Thoracic aorta (tissue), 2 donors: ENCODE results near the gene AXIN2. TPM values are rescaled to one million over a fixed set of nuclear protein-coding genes. Genes with fewer than 3 reads are reported as not detected.

Experiments
- ATAC-seq: fragments of 150-250 bp; one replicate; pipeline ENCODE4 v1.8.0; 2017; ENCODE audit warnings: low read depth; ENCODE audit not compliant: insufficient number of reproducible peaks, low FRiP score
- DNase-seq: peaks from one replicate; pipeline ENCODE4 v3.0.0-alpha.2; 2020; ENCODE audit warnings: low spot score
- H3K27ac ChIP-seq, 2 donors: fragments of 200-600 bp; sonication (generic); 1 replicate in 1 of 2; 2 replicates in 1 of 2; pipeline ENCODE4 v1.5.1; 2016; ENCODE audit warnings: mild to moderate bottlenecking in 2 of 2, moderate library complexity in 2 of 2
- H3K27me3 ChIP-seq: fragments of 200-600 bp; sonication (generic); replicated peaks from 2 replicates; pipeline ENCODE4 v1.6.0; 2016; ENCODE audit warnings: mild to moderate bottlenecking; ENCODE audit not compliant: insufficient read depth
- H3K36me3 ChIP-seq: fragments of 200-600 bp; sonication (generic); one replicate; pipeline ENCODE4 v1.5.1; 2016
- H3K4me1 ChIP-seq, 2 donors: fragments of 200-600 bp; sonication (generic); 1 replicate in 1 of 2; 2 replicates in 1 of 2; pipeline versions ENCODE4 v1.5.1 to v1.6.0; 2016; ENCODE audit warnings: low read depth in 2 of 2, mild to moderate bottlenecking in 1 of 2; ENCODE audit not compliant: control insufficient read depth in 1 of 2
- H3K4me3 ChIP-seq: fragments of 200-600 bp; sonication (generic); 2 replicates; pipeline ENCODE4 v1.5.1; 2016; ENCODE audit warnings: mild to moderate bottlenecking
- H3K9me3 ChIP-seq: fragments of 200-600 bp; sonication (generic); 2 replicates; pipeline ENCODE4 v1.5.1; 2016
- total RNA-seq, 2 donors: library from RNA; depleted of rRNA; stranded (reverse); fragments of >200 nt; gene quantifications; one replicate each; pipeline versions ENCODE4 v1.1.0 to v1.2.3, GENCODE V29; 2016
- TF ChIP-seq, protein P1 (sequence below): fragments of 200-600 bp; sonication (generic); IDR thresholded peaks from one replicate; pipeline ENCODE4 v1.5.1; 2019; ENCODE audit warnings: antibody characterized with exemption

AXIN2 gene
- total RNA-seq, 2 donors from 2014 or later: 24.9 to 27.4 TPM

DNA sequence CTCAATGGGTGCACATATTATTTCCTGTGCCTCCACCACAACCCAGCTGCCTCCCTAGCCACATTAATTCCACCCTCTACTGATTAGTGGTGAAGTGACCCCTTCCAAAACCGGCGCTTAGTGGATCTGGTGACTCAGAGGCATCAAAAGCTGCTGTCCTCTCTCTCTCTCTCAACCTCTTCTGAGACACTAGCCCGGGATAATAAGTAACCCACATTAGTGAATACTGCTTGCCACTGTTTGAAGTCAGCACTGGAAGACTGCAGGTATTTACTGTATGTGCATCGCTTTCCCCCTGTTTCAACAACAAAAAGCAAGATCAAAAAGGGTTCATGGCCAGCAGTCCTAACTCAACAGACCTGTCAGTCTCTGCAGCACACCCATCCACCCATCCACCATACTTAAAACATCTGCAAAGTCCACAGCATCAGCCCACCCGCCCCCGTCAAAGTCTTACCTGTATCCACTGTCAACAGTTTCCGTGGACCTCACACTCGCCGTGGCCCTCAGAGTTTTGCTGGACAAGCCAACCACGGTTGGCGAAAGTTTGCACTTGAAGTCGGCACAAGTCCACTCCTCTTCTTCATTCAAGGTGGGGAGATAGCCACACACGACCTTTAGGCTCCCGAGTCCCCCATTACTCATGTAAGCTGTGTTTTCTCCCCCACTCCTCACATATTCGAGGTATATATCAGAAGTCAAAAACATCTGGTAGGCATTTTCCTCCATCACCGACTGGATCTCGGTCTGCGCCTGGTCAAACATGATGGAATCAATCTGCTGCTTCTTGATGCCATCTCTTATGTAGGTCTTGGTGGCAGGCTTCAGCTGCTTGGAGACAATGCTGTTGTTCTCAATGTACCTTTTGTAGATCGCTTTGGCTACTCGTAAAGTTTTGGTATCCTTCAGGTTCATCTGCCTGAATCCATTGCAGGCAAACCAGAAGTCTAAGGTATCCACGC, 3.8 kb downstream of the AXIN2 start:
- H3K27ac ChIP-seq: peak overlapping the region in 1 of 2 donors; percentile 60
- no peaks in the 10 kb centered on the region for H3K9me3 ChIP-seq
- H3K36me3 ChIP-seq: no peaks in the 10 kb centered on the region
- no peak overlapping the region for H3K4me3 ChIP-seq
- H3K4me1 ChIP-seq: peaks cover 28 to 32% of the 10 kb centered on the region in 2 donors
- no peak for DNase-seq
- H3K27me3 ChIP-seq: no peaks in the 10 kb centered on the region
- TF ChIP-seq, protein P1, sequence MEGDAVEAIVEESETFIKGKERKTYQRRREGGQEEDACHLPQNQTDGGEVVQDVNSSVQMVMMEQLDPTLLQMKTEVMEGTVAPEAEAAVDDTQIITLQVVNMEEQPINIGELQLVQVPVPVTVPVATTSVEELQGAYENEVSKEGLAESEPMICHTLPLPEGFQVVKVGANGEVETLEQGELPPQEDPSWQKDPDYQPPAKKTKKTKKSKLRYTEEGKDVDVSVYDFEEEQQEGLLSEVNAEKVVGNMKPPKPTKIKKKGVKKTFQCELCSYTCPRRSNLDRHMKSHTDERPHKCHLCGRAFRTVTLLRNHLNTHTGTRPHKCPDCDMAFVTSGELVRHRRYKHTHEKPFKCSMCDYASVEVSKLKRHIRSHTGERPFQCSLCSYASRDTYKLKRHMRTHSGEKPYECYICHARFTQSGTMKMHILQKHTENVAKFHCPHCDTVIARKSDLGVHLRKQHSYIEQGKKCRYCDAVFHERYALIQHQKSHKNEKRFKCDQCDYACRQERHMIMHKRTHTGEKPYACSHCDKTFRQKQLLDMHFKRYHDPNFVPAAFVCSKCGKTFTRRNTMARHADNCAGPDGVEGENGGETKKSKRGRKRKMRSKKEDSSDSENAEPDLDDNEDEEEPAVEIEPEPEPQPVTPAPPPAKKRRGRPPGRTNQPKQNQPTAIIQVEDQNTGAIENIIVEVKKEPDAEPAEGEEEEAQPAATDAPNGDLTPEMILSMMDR: no peak
- no peak for ATAC-seq

DNA sequence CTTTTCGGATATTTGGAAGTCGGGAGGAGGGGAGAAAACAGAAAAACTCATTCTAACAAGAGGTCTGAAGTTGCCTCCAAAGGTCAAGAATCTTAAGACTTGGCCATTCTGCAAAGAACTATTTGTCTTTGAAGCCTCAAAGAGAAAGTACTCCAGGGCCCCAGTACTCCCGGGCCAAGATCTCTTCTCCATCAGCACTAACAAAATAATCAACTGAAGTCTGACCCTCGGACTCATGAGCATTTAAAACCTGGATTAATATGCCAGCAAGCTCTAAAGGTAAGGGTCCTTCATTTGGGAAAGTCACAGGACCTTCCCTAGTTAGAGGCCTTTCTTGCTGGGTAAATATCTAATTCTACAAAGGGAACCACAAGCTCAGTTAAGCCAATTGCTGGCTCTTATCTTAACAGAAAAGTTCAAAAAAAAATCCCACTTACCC, 4.5 kb downstream of the AXIN2 start:
- no peak for DNase-seq
- Histone ChIP-seq H3K27ac (peak overlapping the region in 1 of 2 donors; percentile 60), H3K27me3 (no peaks in the 10 kb centered on the region), H3K4me1 (peaks cover 24 to 35% of the 10 kb centered on the region in 2 donors), H3K36me3 (no peaks in the 10 kb centered on the region), H3K4me3 (no peak overlapping the region), H3K9me3 (no peaks in the 10 kb centered on the region)
- TF ChIP-seq, protein P1: no peak
- no peak for ATAC-seq

DNA sequence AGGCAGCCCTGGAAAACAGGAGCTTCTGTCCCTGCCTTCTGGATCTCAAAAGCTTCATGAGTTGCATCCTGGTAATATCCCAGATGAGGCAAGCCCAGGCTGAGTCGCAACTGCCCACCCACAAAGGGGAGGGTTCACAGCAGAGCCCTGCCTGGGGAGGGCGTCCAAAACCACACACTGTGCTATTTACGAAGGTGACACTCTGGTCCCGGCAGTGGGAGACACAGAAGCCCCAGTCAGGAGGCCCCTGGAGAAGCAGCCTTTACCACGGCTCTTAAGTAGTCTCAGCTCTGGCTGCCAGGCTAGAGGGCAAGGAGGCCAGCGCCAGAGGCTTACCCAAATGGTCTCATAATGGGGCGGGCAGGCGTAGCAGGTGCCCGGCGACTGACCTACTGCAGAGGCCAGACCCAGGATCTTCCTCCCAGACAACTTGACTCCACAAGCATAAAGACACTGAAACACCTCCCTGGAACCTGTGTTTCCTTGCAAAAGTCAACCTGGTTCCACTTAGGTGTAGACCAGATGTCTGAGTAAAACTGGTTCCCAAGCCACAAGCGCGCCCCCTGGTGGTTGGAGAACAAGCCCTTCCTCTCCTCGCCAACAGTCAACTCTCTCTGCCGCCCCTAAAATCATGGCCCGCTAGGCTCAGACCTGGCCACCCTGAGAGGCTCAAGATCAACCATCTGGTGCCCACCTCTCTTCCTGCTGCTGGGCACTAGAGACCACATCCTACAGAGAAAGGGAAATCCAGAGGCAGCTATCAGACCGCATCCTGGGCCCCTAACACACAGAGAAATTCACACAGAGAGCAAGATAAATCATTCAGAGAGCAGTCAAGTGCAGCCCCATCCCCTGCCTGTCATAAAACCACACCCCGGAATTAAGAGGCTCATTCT, 5.2 kb downstream of the AXIN2 start:
- Histone ChIP-seq H3K9me3 (no peaks in the 10 kb centered on the region), H3K4me1 (peaks cover 23 to 40% of the 10 kb centered on the region in 2 donors), H3K27ac (peak overlapping the region in 1 of 2 donors; percentile 60)

DNA sequence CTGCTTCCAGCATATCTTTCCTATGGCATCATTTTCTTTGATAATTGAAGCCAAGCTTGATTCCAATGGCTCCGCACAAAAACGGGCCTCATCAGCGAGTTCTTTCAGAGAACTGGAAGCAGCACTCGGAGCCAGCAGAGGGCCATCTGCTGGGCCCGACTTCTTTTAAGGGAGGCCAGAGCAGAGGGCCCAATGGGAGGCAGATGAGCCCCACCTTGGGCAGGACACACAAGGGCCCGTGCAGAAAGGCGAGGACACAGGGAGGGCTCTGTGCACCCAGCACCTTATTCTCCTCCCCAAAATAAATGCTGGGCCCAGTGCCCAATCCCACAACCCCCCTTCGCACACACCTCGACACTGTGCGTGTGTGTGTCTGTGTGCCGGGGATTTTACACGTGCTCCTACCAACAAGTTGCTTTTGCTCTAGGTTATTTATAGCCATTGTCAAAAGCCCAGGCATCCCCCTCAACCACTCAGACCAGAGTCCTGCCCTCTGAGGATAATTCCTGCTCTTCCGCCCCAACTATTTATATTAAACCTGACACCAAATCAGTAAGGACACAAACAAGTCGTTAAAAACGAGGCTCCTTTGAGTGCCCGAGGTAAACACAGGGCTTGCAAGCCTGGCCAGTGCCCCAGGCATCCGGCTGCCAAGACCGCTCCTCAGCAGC, 6.8 kb downstream of the AXIN2 start:
- DNase-seq: no peak
- Histone ChIP-seq H3K4me3 (no peak overlapping the region), H3K4me1 (peaks cover 32 to 40% of the 10 kb centered on the region in 2 donors), H3K9me3 (no peaks in the 10 kb centered on the region), H3K36me3 (no peaks in the 10 kb centered on the region), H3K27ac (no peak overlapping the region), H3K27me3 (no peaks in the 10 kb centered on the region)
- TF ChIP-seq, protein P1: no peak
- no peak for ATAC-seq

More for the DNA sequence above, 5.2 kb downstream of the AXIN2 start:
- Histone ChIP-seq H3K27me3 (no peaks in the 10 kb centered on the region), H3K4me3 (no peak overlapping the region), H3K36me3 (no peaks in the 10 kb centered on the region)
- TF ChIP-seq, protein P1: peak; percentile 88
- DNase-seq (no peak), ATAC-seq (no peak)
